Measurements from ENCODE around the gene EXD3.

DNA sequence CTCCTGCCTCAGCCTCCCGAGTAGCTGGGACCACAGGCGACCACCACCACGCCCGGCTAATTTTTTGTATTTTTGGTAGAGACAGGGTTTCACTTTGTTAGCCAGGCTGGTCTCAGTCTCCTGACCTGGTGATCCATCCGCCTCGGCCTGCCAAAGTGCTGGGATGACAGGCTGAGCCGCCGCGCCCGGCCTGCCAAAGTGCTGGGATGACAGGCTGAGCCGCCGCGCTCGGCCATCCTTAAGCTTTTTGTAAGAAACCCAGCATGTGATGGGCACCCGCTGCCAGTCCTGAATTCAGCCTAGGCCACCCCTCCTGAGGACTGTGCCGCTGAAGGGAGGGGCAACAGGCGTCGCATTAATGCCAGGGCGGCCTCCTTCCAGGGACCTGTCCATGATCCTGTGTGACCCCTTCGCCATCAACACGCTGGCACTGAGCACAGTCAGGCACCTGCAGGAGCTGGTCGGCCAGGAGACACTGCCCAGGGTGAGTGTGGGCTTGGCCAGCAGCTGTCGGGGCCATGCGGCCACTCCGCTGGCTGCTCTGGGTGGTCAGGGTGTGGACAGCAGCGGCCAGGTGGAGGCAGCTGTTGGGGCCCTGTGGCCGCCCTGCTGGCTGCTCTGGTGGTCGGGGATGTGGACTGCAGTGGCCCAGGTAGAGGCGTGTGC lies 157.3 kb downstream of the EXD3 start:
- TF ChIP-seq, protein P1, sequence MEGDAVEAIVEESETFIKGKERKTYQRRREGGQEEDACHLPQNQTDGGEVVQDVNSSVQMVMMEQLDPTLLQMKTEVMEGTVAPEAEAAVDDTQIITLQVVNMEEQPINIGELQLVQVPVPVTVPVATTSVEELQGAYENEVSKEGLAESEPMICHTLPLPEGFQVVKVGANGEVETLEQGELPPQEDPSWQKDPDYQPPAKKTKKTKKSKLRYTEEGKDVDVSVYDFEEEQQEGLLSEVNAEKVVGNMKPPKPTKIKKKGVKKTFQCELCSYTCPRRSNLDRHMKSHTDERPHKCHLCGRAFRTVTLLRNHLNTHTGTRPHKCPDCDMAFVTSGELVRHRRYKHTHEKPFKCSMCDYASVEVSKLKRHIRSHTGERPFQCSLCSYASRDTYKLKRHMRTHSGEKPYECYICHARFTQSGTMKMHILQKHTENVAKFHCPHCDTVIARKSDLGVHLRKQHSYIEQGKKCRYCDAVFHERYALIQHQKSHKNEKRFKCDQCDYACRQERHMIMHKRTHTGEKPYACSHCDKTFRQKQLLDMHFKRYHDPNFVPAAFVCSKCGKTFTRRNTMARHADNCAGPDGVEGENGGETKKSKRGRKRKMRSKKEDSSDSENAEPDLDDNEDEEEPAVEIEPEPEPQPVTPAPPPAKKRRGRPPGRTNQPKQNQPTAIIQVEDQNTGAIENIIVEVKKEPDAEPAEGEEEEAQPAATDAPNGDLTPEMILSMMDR (IDR thresholded peaks at IDR 0.05), result no peak
- TF ChIP-seq POLR2AphosphoS5 (IDR thresholded peaks at IDR 0.05) (no peak), POLR2A (IDR thresholded peaks at IDR 0.05) (no peak), EP300 (IDR thresholded peaks at IDR 0.05) (no peak)

Measured in stomach (tissue), 4 donors.